Stimulated activated CD4-positive, alpha-beta T cell treated with anti-CD3 and anti-CD28 coated beads, Interleukin-15, amount 100 ng/mL, for 48 hours (primary cell): Measurements from ENCODE around the gene SPATA1.
"Not testable (repeated sequence)": the region's sequence is repeated elsewhere in the genome, so short reads cannot be mapped to it uniquely, and the experiment has no call there.

Source experiments
- DNase-seq, 2 donors: peaks; one replicate each; pipeline ENCODE4 v3.0.0-alpha.2; 2020; ENCODE audit warnings: low read depth in 2 of 2

Gene SPATA1

DNA sequence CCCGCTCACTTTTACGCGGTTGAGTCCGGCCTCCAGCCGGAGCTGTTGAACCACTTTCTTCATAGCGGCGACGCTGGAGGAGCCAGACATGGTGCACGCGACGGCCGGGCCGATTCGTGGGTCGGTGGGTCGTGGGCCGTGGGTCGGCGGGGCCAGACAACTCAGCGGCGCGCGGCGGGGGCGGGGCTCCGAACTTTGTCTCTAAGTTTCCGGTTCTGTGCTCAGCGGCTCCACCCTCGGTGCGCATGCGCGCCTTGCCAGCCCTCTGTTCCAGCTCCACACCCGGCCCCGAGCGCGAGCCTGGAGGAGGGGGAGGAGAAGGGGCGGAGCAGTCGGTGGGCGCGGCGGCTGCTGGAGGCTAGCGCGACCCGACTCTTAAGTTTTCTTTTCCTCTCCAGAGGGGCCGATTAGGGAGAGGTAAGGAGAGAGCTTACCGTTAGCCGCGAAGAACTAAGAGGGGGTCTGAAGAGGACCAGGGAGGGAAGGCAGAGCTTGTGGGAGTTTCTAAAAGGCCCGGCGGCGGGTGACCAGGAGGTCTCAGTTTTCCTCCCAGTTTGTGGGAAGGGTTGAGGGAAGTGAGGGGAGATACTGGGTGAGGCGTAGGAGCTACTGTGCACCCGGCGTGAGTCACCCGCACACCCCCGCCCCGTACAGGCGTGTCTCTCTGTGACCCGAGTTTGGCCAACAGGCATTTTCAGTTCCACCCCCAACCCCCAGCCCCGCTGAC lies at the start of gene SPATA1, which contains the start of gene GNG5:
Gene SPATA1, plus strand, starts transcription at position 385 of the 727 bp plus-strand sequence. CDS start 9,974 bp downstream, outside the sequence.
Gene GNG5, minus strand, starts transcription at position 580 of the 727 bp plus-strand sequence. Its CDS starts 490 bp downstream, at position 90.
- DNase-seq = peak; percentile 97

- no peak for DNase-seq
Observed at GRCh38 chr1:84462118-84462517, 44.1 kb upstream of the SPATA1 start.

- no peak for DNase-seq
Observed at GRCh38 chr1:84467298-84467697, 38.9 kb upstream of the SPATA1 start.

- no peak for DNase-seq
Observed at GRCh38 chr1:84476225-84476624, 30.0 kb upstream of the SPATA1 start.

DNA sequence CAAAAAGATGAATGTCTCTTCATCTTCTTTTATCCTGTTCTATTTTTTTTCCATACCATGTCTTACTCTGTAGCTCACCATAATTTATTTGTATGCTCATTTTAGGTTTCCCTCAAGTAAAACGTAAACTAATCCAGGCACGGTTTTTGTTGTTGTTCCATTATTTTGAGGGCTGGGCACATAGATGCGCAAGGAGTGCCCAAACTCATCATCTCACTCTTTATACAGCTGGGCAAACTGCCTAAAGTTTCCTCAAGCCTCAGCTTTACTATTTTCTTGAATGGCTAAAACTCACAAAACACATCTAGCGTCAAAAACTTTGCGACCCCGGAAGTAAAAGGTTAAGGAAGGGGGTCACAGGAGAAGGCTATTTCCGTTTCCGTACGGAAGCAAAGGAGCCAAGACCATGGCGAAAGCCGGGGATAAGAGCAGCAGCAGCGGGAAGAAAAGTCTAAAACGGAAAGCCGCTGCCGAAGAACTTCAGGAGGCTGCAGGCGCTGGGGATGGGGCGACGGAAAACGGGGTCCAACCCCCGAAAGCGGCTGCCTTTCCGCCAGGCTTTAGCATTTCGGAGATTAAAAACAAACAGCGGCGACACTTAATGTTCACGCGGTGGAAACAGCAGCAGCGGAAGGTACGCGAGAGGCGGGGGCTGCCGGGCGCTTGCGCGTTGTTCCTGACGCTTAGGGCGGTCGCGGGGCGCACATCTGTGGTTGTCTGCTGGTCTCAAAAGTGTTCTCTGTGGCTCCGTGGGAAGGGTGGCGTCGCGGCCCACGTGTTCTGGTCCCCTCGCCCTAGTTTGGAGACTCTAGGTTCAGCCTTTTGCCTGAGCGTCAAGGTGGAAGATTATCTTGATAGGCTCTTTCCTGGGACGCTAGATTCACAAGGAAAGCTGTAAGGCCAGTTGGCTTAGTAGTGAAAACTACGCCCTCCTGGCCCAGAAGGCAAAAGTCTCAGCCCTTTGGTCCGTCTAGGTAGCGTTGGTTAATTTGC lies 27.0 kb upstream of the SPATA1 start, which contains the start of gene RPF1:
Gene RPF1, plus strand, starts transcription at position 391 of the 993 bp plus-strand sequence. Its CDS starts 16 bp downstream, at position 407.
- DNase-seq = peak; percentile 55 to 56

- DNase-seq = no peak
Observed at GRCh38 chr1:84479998-84480397, 26.2 kb upstream of the SPATA1 start.

GRCh38 chr1:84480650-84481049 lies 25.5 kb upstream of the SPATA1 start:
- no peak for DNase-seq

- DNase-seq = no peak
Observed at GRCh38 chr1:84481317-84481716, 24.9 kb upstream of the SPATA1 start.

GRCh38 chr1:84488107-84488506 lies 18.1 kb upstream of the SPATA1 start:
- DNase-seq = no peak

GRCh38 chr1:84489766-84490165 lies 16.4 kb upstream of the SPATA1 start:
- no peak for DNase-seq

- DNase-seq = no peak
Observed at GRCh38 chr1:84492726-84493125, 13.5 kb upstream of the SPATA1 start.

DNA sequence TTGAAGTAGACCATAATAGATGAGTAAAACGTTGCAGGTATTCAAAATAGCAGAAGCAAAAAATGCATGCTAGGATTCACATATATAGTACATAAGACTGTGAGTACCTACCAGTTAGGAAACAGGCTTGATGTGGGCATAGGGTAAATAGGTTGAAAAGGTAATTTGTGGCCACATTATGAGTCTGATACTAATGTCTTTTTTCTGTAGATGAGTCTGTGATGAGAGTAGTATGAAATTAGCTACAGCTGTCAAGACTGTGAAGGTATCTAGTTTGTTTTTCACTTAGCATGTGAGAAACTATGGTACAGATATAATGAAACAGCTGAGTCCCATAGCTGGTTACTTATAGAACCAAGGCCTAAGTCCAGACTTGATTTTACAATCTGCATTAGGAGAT lies 12.4 kb upstream of the SPATA1 start:
- no peak for DNase-seq

DNA sequence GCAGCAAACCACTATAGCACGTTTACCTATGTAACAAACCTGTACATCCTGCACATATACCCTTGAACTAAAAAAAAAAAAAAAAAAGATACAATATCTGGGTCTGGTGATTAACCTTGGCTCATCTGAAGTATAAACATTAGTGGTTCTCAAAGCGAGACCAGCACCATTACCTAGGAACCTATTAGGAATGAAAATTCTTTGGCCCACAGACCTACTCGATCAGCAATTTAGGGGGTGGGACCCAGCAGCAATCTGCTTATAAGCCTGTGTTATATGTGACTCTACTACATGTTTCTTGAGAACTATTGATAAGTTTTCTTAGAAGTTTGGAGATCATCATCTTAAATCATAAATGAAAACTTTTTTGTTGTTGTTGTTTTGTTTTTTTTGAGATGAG lies 9.7 kb upstream of the SPATA1 start:
- no peak for DNase-seq

- DNase-seq = no peak
Observed at GRCh38 chr1:84497631-84498275, 8.4 kb upstream of the SPATA1 start.

GRCh38 chr1:84502927-84503326 lies 3.3 kb upstream of the SPATA1 start:
- no peak for DNase-seq

DNA sequence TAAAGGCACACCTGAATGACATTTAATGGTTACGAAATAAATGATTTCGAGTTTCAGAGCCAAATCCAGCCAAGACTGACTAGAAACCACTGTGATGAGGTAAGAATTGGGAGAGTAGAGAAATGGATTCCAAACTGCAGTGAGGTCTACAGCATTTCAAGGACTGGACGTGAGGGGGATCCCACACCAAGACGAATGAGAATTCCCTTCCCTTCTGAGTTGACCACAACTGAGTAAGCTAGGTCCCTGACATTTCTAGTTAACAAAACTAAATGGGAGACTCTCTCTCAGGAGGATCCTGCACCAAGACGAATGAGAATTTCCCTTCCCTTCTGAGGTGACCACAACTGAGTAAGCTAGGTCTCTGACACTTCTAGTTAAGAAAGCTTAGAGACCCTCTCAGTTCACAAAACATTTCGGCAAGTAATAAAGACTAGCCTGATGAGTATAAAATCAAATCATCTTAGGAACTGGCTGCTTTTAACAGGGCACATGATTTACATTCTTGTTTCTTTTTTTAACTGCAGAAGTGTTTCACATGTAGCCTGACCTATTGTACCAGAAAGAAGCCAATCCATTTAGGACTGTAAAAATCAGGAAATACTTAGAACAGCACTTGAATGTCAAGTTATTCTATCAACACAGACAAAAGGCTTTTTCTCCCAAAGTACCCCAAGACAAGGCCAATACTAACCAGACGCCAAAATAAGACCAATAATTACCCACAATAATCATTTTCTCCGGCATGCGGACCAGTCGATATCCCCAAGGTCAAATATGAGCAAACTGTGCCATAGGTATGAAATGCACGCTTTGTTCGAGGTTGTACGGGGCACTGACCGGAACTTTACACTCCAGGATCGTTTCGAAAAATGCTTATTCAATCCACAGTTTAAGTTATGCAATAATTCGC lies 1.4 kb upstream of the SPATA1 start:
- DNase-seq = no peak

DNA sequence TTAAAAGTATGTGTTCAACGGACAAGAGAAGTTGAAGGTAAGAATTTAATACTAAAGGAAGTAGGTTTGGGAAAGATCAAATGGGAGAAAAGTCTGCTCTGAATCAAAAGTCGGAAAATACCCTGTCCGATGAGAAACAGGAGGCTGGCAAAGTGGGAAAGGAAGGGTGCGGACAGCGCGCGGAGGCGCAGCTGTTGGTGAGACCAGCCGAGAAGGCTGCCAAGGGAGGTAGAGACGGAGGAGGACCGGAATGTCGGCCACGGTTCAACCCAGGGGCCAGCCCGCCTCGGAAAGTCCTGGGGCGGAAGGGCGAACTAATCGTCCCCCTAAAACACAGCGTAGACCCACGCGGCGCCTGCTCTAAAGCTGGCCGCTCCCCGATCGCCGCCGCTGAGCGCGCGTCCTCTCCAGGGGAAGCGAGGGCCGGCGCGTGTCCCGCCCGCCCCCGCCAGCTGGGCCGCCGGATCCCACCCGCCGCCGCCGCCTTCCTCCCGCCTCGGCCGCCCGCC lies 639 bp upstream of the SPATA1 start:
- DNase-seq = no peak

DNA sequence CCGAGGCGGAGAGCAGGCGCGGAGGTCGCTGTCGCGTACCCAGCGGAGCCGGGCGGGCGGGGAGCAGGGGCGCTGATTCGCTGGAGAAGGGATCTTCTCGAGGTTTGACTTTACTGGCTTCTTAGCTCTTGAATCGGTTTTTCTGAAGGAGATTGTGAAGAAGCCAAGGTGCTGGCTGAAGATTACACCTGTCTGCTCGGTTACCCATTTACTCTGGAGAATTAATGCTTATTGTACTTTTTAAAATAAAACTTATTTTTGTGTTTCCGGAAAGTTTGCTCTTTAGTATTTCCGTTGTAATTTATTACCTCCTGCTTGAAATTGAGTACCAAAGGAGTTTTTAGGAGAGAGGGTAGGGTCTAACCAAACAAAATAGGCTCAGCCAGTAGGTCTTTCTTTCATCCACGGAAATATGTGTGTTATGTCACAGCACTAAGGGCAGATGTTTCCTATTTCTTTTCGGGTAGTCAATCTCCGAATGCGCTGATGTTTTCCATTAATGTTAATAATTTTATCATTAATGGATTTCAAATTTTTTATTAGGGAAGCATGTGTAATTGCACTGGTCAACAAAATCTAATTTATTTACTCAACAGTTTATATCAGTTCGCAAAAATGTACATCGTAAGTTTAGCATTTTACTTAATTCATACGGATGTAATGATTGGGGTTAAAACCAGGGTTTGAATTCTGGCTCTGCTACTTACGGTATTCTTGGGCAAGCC lies 705 bp downstream of the SPATA1 start:
- DNase-seq = no peak

DNA sequence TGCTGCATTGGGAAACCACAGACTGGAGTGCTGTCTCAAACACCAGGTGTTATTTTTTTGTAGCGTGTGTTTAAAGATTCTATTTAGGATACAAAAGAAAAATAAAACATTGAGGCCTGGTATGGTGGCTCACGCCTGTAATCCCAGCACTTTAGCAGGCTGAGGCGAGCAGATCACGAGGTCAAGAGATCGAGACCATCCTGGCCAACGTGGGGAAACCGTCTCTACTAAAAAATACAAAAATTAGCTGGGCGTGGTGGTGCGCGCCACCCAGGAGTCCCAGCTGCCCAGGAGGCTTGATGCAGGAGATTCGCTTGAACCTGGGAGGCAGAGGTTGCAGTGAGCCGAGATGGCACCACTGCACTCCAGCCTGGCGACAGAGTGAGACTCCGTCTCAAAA lies 1.7 kb downstream of the SPATA1 start:
- not testable (repeated sequence) for DNase-seq

- DNase-seq = no peak
Observed at GRCh38 chr1:84508510-84508909, 2.3 kb downstream of the SPATA1 start.
